Measurements from ENCODE around the gene MAPRE3. TPM values are rescaled to one million over a fixed set of nuclear protein-coding genes. Genes with fewer than 3 reads are reported as not detected.

MAPRE3 gene
- total and polyA plus RNA-seq, 9 of the 15 experiments (the other 6 are each of a cell fraction or from before 2014, with no cell fraction given), result 0.70 to 43.2 (median 12.6) TPM

- peak; percentile 9; the same call in 1 of the 2 replicates for TF ChIP-seq JUND (IDR thresholded peaks at IDR 0.05; ENCODE audit: borderline replicate concordance, low read depth, low read length)
- no peak; the same call in 2 of the 3 replicates for TF ChIP-seq JUND (tag; IDR thresholded peaks at IDR 0.05; ENCODE audit: borderline replicate concordance, low read depth, low read length)
- TF ChIP-seq CTBP1 (IDR thresholded peaks at IDR 0.05; ENCODE audit: borderline replicate concordance), result peak; percentile 78; the same call in 1 of the 2 replicates
- no peak for TF ChIP-seq NR1H2 (CRISPR knock-in tag; IDR thresholded peaks at IDR 0.05)
- no peak for TF ChIP-seq ZNF174 (CRISPR knock-in tag; IDR thresholded peaks at IDR 0.05)
- TF ChIP-seq FOXM1 (IDR thresholded peaks at IDR 0.05; ENCODE audit: low read depth), result no peak
- no peak for TF ChIP-seq FOXM1 (CRISPR knock-in tag; IDR thresholded peaks at IDR 0.05; ENCODE audit: low read depth)
- peak; percentile 61 to 84 for TF ChIP-seq RAD21 (CRISPR knock-in tag; conservative IDR thresholded peaks at IDR 0.05 in 1 of 2, IDR thresholded peaks at IDR 0.05 in 1 of 2)
Measured at GRCh38 chr2:26942543-26943295, 27.7 kb upstream of the MAPRE3 start (continued).

GRCh38 chr2:26945991-26946750 lies 24.3 kb upstream of the MAPRE3 start:
- WGBS (ENCODE audit: insufficient coverage, low coverage, missing lambda C conversion rate), result 13% methylated on average over 11 of the region's 12 CpGs
- Histone ChIP-seq H3K9me1 (ENCODE audit: control insufficient read depth, insufficient read depth, low read length) (no peaks in the 10 kb centered on the region), H2AFZ (ENCODE audit: low read depth, low read length) (no peak overlapping the region), H3K27ac (ENCODE audit: extremely low read depth, low read depth, low read length) (no peak overlapping the region), H3K27me3 (ENCODE audit: control insufficient read depth in 2 of 2, insufficient read depth in 2 of 2, low read length in 2 of 2) (peaks cover 18 to 61% of the 10 kb centered on the region in 2 experiments; a peak in 4 of 5 replicates), H3K4me2 (ENCODE audit: insufficient read depth, low read length) (no peak overlapping the region), H3K4me1 (replicated peaks in 1 of 2; ENCODE audit: control insufficient read depth in 2 of 2, insufficient read depth in 2 of 2, low read length in 2 of 2) (peaks cover 0 to 25% of the 10 kb centered on the region in 2 experiments; a peak in 4 of 5 replicates), H4K20me1 (replicated peaks; ENCODE audit: control insufficient read depth, insufficient read depth, low read length) (no peaks in the 10 kb centered on the region; the same call in 1 of the 2 replicates), H3K36me3 (ENCODE audit: control insufficient read depth, insufficient read depth, low read length) (no peaks in the 10 kb centered on the region), H3K9ac (ENCODE audit: insufficient read depth in 1 of 2, low read depth in 2 of 2, low read length in 2 of 2) (no peak overlapping the region), H3K79me2 (ENCODE audit: control insufficient read depth, insufficient read depth, low read length) (no peaks in the 10 kb centered on the region), H3K4me3 (no peak overlapping the region), H3K9me3 (replicated peaks; ENCODE audit: control insufficient read depth, insufficient read depth, low read depth, low read length) (no peaks in the 10 kb centered on the region)
- POLR2A ChIA-PET, result no interaction called here
- ATAC-seq (no peak), FAIRE-seq (no peak), DNase-seq (ENCODE audit: extremely low read depth in 1 of 4, low spot score in 3 of 4) (no peak)
- intact Hi-C loops (cut with micrococcal nuclease), result no loop called here
- in situ Hi-C loops (cut with MboI), result loop anchor here (10.0 kb wide), 1 partner anchor 101 kb away; the partner anchor contains the start of gene DPYSL5
- CTCF ChIA-PET (ENCODE audit: low intra/inter-chr PET ratio), result no interaction called here
- no TSS peak for BruUV-seq (replicated peaks)
- TF ChIP-seq ILF3 (IDR thresholded peaks at IDR 0.05; ENCODE audit: borderline replicate concordance), result no peak
- TF ChIP-seq HEY1 (CRISPR knock-in tag; IDR thresholded peaks at IDR 0.05; ENCODE audit: borderline replicate concordance), result no peak
- no peak for TF ChIP-seq ZNF586 (CRISPR knock-in tag; conservative IDR thresholded peaks at IDR 0.05)
- no peak for TF ChIP-seq DNMT1 (IDR thresholded peaks at IDR 0.05)
- no peak for TF ChIP-seq FOXP4 (CRISPR knock-in tag; IDR thresholded peaks at IDR 0.05; ENCODE audit: borderline replicate concordance)
- TF ChIP-seq SMARCB1 (IDR thresholded peaks at IDR 0.05; ENCODE audit: insufficient read length, low read depth), result no peak
- TF ChIP-seq PHB (CRISPR knock-in tag; IDR thresholded peaks at IDR 0.05), result no peak
- no peak for TF ChIP-seq CGGBP1 (CRISPR knock-in tag; IDR thresholded peaks at IDR 0.05)

Data from K562 (cell line).